CD4-positive, alpha-beta T cell treated with Interleukin-6 for 4 hours (primary cell): ENCODE data around the gene MROH8.
A peak's percentile ranks its signal among the peaks of the same experiment; 100 is the strongest.
"Not testable (repeated sequence)": the region's sequence is repeated elsewhere in the genome, so short reads cannot be mapped to it uniquely, and the experiment has no call there.

Source experiments
- DNase-seq: peaks from one replicate; pipeline ENCODE4 v3.0.0-alpha.2; 2020; ENCODE audit warnings: mixed read lengths

MROH8 gene

DNA sequence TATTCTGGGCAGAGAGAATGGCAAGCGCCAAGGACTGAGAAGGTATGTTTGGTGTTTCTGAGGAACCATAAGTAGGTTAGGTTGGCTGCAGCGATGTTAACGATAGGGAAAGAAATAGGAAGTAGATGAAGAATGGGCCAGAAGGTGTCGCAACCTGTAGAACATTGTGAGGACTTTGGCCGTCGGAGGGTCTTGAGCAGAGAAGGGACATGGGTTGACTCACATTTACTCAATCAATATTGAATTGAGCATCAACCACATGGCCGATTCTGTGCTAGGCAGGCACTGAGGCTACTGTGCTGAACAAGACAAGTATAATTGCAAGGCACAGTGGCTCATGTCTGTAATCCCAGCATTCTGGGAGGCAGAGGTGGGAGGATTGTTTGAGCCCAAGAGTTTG, 27.1 kb downstream of the MROH8 start:
- no peak for DNase-seq

DNA sequence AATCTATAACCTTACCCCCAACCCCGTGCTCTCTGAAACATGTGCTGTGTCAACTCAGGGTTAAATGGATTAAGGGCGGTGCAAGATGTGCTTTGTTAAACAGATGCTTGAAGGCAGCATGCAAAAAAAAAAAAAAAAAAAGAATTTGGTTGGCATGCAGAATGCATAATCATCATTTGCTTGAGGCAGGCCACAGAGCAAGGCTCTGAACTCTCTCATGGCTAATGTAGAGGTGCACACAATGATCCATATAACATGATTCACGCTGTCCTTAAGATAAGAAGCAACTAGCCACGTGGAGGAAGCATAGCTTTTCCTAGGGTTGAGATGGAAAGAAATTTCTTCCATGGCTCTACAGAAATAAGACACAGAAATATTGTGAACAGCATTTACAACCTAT, 27.8 kb downstream of the MROH8 start:
- no peak for DNase-seq

DNA sequence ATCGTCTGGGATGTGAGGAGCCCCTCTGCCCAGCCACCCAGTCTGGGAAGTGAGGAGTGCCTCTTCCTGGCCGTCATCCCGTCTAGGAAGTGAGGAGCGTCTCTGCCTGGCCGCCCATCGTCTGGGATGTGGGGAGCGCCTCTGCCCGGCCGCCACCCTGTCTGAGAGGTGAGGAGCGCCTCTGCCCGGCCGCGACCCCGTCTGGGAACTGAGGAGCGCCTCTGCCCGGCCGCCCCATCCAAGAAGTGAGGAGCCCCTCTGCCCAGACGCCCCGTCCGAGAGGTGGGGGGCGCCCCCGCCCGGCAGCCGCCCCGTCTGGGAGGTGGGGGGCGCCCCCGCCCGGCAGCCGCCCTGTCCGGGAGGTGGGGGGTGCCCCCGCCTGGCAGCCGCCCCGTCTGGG, 28.5 kb downstream of the MROH8 start:
- DNase-seq, result not testable (repeated sequence)

DNA sequence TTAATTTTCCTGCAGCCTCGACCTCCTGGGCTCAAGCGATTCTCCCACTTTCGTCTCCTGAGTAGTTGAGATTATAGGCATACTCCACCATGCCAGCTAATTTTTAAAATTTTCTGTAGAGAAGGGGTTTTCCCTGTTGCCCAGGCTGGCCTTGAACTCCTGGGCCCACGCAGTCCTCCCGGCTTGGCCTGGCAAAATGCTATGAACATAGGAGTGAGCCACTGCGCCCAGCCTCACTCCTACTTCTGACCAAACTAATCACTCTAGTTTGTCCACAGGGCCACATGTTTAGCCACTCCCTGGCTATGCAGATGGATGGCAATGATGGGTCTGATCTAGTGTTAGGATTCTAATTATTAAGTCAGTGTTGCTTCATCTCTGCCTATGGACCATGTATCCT, 32.1 kb downstream of the MROH8 start:
- DNase-seq, result no peak

DNA sequence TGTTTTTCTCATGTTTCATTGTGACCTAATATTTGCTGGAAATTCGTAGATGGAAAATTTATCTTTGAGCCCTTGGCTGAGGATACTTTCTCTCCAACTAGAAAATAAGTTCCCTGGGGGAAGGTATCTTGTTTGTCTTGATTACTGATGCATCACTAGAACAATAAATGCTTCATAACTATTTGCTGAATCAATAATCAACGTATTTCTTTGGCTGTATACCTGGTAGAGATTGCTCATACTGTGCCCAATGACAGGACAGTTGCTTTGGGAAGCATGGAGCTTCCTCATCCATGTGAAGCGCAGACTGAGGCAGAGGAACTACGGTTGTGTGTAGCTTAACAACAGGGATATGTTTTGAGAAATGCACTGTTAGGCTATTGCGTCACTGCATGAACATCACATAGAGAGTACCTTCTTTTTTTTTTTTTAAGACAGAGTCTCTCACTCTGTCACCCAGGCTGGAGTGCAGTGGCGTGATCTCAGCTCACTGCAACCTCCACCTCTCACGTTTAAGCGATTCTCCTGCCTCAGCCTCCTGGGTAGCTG, 34.4 kb downstream of the MROH8 start:
- no peak for DNase-seq

DNA sequence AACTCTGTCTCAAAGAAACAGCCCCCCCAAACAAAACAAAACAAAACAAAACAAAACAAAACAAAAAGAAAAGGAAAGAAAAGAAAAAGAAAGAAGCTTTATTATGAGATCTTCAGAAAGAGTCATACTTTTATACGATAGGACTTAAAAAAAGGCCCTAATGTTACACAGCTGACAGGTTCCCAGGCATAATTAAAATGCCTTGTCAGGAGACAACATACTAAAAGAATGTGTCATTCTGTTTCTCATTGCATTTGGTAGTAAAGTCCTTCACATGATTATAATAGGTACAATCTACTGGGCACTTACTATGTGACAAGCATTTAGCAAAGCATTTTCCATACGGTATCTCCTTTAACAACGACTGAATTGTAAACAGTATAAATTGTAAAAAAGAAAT, 36.6 kb downstream of the MROH8 start:
- no peak for DNase-seq

DNA sequence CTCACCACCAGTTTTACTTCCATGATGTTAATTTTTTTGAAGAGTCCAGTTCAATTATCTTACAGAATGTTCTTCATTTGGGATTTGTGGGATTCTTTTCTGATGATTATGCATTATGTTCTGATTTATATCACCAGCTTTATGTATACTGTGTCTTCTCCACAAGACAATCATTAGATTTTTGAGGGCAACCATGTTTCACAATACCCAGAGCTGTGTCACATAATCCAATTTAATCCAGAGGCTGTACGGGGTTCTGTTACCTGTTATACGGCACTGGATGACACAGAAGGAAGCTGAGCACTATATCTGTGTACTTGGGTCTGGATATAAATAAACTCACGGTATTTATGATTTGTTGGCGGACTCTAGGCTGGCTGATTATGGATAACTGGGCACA, 41.8 kb downstream of the MROH8 start:
- no peak for DNase-seq

DNA sequence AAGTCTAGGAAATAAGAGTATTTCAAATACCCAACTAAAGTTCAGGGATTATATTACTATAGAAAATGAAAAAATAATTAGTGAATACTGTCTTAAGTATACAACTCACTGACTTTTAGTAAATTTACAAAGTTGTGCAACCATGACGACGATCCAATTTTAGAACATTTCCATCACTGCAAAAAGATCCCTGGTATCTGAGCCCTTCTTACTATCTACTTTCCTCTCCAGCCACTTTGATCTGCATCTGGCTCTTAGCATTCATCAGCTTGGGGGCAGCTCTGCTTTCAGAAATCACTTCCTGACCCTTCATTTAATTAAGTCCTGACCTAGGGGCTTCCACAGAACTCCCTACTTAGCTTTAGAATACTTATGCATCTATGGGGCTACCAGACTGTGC, 45.4 kb downstream of the MROH8 start:
- DNase-seq, result no peak

DNA sequence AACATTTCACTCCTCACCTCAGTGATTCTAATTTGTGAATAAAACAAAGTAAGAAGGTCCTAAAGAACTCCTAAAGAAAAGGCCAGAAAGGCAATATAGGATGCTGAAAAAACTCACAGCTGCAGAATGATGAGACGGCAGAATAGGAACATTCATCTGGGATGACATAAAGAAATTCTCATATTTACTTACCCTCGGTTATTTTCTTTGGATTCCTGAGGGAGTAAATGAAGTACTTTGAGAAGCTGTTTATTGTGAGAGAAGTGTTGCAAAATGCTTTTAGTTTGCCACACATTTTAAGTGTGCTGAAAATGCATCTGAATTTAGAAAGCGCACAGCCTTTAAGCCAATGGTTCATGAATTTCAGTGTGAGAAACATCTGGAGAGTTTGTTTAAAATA, 47.9 kb downstream of the MROH8 start:
- DNase-seq, result no peak

DNA sequence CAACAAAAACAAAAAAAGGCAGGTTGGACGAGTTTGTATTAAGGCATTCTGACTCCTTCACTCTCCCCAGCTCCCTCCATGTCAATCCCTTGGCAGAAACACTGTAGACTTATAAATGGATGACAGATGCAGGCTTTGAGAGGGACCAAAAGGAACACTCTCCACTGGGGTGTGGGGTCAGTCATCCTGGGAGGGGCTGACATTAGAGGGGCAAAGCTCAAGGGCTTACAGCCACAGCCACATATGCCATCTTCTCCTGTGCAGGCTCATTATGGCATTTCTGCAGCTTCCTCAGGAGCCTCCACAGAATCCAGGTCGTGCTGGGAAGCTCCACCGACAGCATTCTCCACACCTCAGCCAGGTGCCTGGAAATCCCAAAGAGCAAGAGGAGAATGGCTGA, 50.5 kb downstream of the MROH8 start:
- DNase-seq, result no peak

DNA sequence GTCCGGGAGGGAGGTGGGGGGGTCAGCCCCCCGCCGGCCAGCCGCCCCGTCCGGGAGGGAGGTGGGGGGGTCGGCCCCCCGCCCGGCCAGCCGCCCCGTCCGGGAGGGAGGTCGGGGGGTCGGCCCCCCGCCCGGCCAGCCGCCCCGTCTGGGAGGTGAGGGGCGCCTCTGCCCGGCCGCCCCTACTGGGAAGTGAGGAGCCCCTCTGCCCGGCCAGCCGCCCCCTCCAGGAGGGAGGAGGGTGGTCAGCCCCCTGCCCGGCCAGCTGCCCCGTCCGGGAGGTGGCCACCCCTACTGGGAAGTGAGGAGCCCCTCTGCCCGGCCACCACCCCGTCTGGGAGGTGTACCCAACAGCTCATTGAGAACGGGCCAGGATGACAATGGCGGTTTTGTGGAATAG, 53.1 kb downstream of the MROH8 start:
- not testable (repeated sequence) for DNase-seq

DNA sequence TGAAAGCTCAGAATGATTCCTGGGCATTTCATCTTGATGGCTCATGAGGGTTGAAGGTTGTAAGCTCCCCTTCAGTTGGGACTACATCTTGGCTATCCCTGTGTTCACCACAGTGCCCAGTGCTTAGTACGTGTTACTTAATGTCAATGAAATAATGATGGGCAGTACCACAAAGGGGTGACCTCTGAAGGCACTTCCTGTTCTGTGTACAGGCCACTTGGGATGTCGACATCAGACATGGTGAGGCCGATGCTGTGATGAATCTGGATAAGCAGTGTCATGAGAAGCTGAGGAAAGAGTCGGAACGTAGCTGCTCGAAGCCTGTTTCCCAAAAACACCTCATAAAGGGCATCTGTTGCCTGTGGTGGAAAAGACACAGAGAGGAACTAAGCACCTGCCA, 55.9 kb downstream of the MROH8 start:
- DNase-seq, result no peak

DNA sequence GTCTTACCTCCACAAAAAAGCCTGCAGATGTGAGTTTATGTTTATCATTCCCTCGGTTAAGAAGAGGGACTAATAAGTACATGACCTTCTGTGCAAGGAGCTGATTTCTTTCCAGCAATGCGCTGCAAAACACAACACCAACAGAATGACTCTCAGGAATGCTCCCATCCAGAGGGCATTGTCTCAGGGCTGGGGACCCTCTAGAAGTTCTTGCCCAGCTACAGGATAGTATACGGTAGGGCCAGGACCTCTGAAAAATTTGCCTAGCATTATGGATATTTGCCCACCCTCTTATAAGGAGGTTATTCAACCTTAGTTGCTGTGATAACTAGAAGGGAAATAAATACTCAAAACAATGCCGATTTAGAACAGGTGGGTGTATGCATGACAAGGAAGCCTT, 58.9 kb downstream of the MROH8 start:
- no peak for DNase-seq

DNA sequence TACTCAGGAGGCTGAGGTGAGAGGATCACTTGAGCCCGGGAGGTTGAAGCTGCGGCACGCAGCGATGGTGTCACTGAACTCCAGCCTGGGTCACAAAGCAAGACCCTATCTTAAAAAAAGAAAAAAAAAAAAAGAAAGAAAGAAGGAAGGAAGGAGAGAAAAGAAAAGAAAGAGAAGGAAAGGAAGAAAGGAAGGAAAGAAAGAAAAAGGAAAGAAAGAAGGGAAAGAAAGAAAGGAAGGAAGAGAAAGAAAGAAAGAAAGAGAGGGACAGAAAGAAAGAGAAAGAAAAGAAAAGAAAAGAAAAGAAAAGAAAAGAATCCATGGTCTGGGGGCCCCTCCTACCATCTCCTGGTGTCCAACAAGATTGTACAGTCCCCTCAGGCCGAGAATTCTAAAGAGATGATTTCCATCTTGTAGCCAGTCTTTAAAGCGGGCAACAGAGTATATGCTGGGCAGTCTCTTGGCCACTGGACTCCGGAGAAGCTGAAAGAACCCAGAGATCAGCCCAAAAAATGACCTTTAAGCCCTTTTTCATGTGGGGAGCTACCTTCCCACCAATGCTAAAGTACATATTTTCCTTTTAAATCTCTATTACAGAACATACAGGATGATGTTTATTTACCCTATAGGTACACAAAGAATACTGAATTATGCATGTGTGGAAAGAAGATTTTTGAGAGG, 59.9 kb downstream of the MROH8 start:
- DNase-seq, result no peak

DNA sequence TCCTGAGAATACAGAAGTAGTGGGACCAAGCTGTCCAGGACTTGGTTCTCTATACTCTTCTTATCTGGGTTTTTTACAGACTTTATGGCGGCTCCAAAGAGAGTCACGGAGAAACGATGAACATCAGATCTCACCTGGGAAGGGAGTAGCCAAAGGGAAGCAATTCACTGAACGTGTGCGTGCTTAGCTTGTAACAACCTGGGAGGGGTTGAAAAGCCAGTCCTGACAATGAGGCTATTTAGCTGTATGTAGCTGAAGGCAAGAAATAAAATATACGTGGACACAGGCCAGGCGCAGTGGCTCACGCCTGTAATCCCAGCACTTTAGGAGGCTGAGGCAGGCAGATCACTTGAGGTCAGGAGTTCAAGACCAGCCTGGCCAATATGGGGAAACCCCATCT, 65.3 kb downstream of the MROH8 start:
- no peak for DNase-seq

DNA sequence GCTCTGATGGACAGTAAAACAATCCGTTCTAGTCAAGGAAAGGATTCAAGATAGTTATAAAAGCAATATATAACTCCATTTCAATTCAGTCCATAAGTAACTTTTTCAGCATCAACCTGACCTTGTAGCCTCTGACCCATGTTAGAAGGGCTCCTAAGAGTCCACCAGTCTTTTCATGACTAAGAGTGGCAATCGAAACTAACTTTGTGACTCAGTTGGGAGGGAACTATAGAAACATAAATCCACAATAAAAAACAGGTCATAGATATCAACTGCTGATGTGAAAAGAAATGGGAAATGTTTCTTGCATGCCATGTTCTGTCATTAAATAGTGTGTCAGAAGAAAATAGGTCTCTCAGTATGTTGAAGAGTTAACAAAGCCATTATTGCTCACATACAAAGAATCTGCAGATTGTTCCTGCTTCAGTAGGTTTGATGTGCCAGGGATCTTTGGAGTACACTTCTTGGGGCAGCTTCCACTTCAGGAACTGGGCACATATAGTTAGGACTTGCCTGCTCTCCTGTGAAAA, 67.4 kb downstream of the MROH8 start:
- DNase-seq, result no peak

DNA sequence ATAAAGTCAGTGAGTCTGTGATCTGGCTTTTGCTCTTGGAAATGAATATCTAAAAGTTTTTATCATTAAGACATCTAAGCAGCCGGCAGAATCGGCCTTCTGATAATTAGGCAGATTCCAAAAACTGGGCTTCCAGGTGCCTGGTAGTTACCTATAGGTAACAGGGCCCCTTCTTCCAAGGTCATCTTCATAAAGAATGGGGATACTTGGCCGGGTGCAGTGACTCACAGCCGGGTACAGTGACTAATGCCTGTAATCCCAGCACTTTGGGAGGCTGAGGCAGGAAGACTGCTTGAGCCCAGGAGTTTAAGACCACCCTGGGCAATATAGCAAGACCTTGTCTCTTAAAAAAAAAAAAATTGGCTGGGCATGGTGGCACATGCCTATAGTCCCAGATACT, 70.7 kb downstream of the MROH8 start:
- DNase-seq, result no peak

DNA sequence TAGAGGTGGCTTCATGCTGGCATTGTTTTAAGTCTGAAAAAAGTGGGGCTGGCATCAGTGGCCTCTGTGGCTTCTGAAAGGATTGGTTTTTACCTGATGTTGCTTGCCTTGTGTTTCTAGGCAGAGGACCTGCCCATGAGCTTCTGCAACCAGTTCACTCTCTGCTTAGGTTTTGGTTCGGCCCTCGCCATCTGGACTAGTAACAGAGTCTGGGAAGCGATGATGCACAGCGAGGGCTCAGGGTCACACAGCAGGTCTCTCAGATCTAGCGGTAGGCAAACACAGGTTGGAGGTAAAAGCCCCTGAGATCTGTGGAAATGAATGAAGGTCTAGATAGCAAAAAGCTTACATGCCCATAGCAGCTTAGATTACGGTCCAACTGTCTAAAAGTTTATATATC, 76.8 kb downstream of the MROH8 start:
- DNase-seq, result no peak

DNA sequence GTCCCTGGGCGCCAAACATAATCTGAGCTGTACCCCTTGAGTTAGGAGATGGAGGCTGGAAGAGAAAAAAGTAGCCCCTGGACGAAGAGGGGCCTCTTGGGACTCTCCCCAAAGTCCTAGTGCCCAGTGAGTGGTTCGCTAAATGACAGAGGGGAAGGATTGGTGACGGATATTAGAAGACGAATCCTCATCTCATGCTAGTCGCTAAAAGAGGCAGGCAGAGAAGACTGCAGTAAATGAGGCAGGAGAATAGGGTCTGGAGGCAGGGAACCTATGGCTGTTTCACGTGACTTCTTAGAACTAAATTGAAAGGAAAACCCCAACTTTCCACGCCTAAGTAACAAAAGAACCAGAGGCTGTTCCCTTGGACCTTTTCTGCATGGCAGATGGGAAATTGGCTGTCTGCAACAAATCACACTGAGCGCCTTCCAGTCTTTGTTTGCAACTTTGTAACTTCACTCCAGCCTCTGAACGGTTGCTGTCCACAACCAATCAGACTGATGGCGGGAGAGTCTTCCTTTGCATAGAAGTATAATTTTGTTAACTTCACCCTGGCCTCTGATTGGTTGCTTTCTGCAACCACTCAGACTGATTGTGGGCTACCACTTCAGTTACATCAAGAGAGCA, 82.8 kb downstream of the MROH8 start:
- no peak for DNase-seq

DNA sequence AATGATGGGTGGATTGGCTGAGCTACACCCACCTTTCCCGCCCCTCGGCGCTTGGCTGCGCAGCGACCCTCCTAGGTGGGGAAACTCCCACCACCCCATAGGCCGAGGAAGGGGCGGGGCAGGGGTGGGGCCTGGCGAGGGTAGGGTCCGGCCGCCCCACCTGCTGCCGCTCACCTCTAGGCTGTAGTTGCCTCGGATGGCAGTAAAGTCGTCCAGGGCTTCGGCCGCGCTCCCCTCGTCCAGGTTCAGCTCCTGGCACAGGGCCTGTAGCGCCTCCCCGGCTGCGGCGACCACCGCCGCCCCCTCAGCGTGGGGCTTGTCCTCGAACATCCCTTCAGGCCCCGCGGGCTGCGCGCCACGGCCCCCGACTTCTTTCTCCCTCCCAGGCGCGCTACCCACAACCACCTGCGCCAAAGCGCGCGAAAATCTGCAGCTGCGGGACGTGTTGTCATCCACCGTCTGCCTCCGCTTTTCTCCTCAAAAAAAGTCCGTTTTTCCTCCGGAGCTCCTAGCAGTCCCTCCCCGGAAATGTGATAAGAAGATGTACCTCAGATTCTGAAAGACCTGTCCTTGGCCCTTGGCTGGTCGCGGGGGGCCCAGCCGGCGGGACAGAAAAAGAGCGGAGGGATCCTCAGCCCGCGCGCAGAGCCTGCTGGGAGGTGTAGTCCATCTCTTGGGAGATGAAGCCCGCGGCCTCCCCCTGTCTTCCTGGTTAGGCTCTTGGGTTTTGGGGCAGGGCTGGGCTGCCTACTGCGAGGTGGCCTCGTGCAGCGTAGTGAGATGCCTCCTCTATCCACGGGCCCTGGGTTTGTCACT, 83.5 kb downstream of the MROH8 start, which contains the start of gene RBL1:
RBL1 (minus strand) TSS at position 399 of the 816 bp plus-strand sequence; CDS start at position 330, 69 bp downstream.
- DNase-seq, result peak; percentile 85

DNA sequence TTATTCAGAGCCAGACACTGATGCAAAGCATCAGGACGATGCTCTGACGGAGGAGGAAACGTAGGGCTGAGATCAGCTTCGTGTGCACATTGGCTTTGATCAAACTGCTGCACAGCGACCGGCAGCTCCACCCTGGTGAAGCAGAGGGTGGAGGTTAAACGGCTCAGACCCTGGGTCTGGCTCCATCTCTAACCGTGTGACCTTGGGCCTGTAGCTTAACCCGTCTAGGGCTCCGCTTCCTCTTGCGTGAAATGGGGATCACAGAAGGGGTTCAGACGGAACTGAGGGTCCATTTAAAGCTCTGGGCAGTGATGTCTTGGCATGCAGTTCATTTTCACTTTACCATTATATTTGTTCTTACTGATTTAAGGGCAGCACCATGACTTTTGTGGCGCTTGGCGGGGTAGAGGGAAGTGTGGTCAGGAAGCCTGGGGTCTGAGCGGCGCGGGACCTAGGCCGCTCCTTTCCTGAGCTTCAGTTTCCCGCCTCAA, 84.2 kb downstream of the MROH8 start:
- peak; percentile 59 for DNase-seq

DNA sequence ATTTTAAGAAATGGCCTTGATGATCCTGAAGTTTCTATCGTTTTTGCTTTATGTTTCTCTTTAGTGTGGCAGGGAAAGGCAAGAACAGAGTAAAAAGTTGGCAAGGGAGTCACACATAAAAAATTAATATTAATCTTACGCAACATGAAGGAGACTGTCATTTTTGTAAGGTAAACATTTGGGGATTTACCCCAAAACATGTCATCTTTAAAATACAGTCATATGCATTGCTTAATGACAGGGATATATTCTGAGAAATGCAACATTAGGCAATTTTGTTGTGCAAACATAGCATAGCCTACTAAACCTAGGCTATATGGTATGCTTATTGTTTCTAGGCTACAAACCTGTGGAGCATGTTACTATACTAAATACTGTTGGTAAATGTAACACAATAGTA, 88.9 kb downstream of the MROH8 start:
- DNase-seq, result no peak

DNA sequence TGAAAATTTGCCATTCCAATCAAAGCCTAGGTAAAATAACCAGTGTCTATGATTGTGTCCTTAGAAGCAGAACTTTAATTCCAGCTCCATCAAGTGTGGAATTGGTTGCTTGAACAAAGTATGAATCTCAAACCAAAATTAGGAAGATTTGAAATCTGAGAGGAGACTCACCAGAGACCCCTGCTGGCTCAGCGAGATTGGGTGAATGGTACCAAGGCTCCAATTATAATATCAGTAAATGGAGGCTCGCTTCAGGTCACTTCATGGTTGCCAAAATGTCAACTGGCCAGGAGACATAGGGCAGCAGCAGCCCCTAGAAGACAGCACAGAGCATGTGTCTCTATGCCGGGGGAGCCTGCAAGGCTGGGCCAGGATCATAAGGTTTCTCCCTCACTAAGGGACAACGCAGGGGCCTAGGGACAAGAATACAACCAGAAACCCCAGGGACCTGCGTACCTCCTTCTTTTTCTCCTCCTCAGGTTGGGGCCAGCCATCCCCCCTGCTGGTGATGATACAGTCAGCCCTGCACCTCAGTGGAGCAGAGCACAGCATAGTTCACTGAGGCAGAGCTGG, 97.5 kb downstream of the MROH8 start:
- DNase-seq, result peak; percentile 75
